WERI-Rb-1 (cell line): ENCODE results near the gene SYNJ1.
"Not testable (repeated sequence)": the region's sequence is repeated elsewhere in the genome, so short reads cannot be mapped to it uniquely, and the experiment has no call there.

Source experiments
- DNase-seq: peaks from one replicate; pipeline ENCODE4 v3.0.0-alpha.2; 2020
- H3K27ac ChIP-seq: fragments of 250-450 bp; sonication (Bioruptor Pico); 2 replicates; pipeline ENCODE4 v1.5.1; 2020; ENCODE audit warnings: mild to moderate bottlenecking, moderate library complexity
- H3K27me3 ChIP-seq: fragments of 250-450 bp; sonication (Bioruptor Pico); 2 replicates; pipeline ENCODE4 v1.5.1; 2021; ENCODE audit warnings: mild to moderate bottlenecking, low read depth, moderate library complexity; ENCODE audit not compliant: insufficient read depth, severe bottlenecking
- H3K36me3 ChIP-seq: fragments of 250-450 bp; sonication (Bioruptor Pico); 2 replicates; pipeline ENCODE4 v1.5.1; 2020; ENCODE audit warnings: mild to moderate bottlenecking, moderate library complexity
- H3K4me3 ChIP-seq: 2 replicates; pipeline ENCODE4 v1.5.1; 2011; ENCODE audit warnings: low read depth, mild to moderate bottlenecking, control low read depth, low read length
- H3K9me3 ChIP-seq: fragments of 250-450 bp; sonication (Bioruptor Pico); 2 replicates; pipeline ENCODE4 v1.5.1; 2021; ENCODE audit warnings: mild to moderate bottlenecking, moderate library complexity; ENCODE audit not compliant: severe bottlenecking
- TF ChIP-seq, protein P1 (sequence below): IDR thresholded peaks from 2 replicates; pipeline ENCODE4 v1.5.1; 2011; ENCODE audit warnings: low read depth, mild to moderate bottlenecking, control low read depth, inconsistent platforms, low read length

The SYNJ1 gene

DNA sequence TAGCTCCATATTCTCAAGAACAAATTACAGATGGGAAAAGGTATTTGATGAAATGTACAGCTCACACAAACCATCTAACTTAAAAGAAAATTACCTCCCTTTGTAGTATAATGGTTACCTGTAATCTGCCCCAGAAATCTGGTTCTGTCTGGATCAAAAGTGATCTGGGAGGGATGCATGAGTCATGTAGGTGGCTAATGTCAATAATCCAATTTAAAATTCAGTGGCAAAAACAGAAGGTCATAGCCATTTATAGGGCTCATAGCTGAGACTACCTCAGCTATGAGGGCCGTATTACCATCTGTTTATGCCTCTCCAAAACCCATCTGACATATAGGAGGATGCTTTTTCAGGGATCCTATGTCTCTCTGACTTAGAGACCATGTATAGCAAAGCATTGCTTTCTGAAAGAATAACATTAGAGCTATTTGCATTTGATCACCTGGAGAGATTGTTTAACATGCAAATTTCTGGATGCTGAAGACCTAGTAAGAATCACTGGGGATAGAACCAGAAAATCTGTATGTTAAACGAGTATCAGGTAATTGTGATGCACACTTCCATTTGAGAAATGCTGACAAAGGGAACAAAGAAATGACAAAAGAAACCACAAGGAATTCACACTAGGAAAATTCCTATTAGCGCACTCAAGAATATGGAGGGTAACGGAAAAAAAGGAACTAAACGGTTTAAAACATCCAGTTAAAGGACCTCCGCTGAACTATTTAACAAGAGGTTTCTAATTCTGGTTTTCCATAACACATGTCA, 26.2 kb upstream of the SYNJ1 start:
- H3K27me3 ChIP-seq = no peaks in the 10 kb centered on the region
- peaks cover 97% of the 10 kb centered on the region for H3K36me3 ChIP-seq
- H3K27ac ChIP-seq = peak overlapping the region; percentile 30
- no peaks in the 10 kb centered on the region for H3K9me3 ChIP-seq
- DNase-seq = no peak
- TF ChIP-seq, protein P1, sequence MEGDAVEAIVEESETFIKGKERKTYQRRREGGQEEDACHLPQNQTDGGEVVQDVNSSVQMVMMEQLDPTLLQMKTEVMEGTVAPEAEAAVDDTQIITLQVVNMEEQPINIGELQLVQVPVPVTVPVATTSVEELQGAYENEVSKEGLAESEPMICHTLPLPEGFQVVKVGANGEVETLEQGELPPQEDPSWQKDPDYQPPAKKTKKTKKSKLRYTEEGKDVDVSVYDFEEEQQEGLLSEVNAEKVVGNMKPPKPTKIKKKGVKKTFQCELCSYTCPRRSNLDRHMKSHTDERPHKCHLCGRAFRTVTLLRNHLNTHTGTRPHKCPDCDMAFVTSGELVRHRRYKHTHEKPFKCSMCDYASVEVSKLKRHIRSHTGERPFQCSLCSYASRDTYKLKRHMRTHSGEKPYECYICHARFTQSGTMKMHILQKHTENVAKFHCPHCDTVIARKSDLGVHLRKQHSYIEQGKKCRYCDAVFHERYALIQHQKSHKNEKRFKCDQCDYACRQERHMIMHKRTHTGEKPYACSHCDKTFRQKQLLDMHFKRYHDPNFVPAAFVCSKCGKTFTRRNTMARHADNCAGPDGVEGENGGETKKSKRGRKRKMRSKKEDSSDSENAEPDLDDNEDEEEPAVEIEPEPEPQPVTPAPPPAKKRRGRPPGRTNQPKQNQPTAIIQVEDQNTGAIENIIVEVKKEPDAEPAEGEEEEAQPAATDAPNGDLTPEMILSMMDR = no peak
- H3K4me3 ChIP-seq = no peak overlapping the region

DNA sequence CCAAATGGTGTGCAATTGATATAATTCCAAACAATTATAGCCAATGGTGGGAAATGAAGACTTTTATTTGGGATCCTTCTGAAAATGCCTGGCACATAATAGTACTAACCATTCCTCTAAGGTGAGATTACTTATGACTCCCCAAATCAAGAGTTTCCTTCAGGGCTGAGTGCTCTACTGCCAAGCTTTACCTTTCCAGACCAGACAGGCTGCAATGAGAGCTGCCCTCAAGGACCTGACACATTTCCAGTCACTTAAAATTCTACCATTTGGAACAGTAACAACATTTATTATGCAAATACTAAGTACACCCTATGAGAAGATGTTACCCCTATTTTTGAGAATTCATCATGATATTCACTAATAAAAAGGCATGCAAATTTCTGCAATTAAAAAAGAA, 22.6 kb upstream of the SYNJ1 start:
- DNase-seq = no peak
- TF ChIP-seq, protein P1 = no peak
- Histone ChIP-seq H3K9me3 (no peaks in the 10 kb centered on the region), H3K4me3 (no peak overlapping the region), H3K27ac (no peak overlapping the region), H3K36me3 (peaks cover 99% of the 10 kb centered on the region), H3K27me3 (no peaks in the 10 kb centered on the region)

DNA sequence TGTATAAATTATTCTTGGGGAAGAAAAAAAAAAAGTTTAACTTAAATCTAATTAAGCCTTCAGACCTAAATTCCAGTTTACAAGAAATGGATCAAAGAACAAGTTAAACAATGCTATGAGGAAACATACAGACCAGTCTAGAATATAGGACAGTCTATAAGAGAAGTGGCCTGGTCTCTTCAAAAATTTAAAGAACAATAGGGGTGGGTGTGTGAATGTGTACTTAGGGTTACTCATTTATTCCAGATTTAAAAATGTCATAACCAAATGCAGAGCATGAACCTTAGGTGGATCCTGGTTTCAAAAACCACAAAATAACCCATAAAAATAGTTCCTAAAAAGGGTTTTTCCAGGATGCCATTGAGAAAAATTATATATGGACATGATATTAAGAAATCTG, 21.8 kb upstream of the SYNJ1 start:
- Histone ChIP-seq H3K4me3 (no peak overlapping the region), H3K27me3 (no peaks in the 10 kb centered on the region), H3K9me3 (no peaks in the 10 kb centered on the region), H3K27ac (no peak overlapping the region; the same call in 1 of the 2 replicates), H3K36me3 (peaks cover 99% of the 10 kb centered on the region)
- no peak for DNase-seq
- TF ChIP-seq, protein P1 = no peak

DNA sequence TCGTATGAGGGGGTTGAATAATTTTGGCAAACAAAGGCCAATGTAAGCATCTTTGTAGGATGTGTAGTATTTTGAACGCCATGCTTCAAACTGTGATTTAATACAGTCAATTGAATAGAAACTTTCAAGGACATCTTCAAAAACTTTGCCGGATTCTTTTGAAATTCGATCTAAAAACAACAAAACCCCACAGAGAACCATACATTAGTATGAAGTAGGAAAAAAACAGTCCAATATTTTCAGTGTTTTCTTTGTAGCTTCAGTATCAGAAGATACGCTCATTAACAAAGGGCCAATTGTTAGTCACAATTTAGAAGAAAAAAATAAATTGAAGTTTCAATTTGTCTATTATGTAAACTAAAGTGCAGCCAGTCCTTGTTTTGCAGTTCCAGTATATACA, 20.7 kb upstream of the SYNJ1 start:
- Histone ChIP-seq H3K4me3 (no peak overlapping the region), H3K27ac (peak overlapping the region; percentile 28), H3K27me3 (no peaks in the 10 kb centered on the region), H3K36me3 (peaks cover 99% of the 10 kb centered on the region), H3K9me3 (no peaks in the 10 kb centered on the region)
- DNase-seq = no peak
- TF ChIP-seq, protein P1 = no peak

DNA sequence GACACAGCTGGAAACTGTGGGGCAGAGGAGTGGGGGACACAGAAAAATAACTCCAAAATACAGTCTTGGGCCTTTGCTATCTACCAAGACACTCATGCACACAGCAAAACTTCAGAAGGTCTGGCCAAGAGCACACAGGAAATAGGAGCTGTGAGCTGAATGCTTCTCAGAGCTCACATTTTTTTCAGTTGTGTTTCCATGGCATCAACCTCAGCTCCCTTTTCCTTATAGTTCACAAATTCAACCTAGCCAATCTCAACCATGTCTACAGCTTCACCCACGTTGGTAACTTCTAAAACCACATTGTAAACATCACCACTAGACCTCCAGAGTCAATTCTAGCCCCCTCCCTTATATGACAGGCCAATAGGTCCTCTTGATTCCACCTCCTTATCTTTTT, 19.6 kb upstream of the SYNJ1 start:
- TF ChIP-seq, protein P1 = no peak
- DNase-seq = no peak
- peaks cover 99% of the 10 kb centered on the region for H3K36me3 ChIP-seq
- no peaks in the 10 kb centered on the region for H3K27me3 ChIP-seq
- no peaks in the 10 kb centered on the region for H3K9me3 ChIP-seq
- H3K4me3 ChIP-seq = no peak overlapping the region
- H3K27ac ChIP-seq = no peak overlapping the region

DNA sequence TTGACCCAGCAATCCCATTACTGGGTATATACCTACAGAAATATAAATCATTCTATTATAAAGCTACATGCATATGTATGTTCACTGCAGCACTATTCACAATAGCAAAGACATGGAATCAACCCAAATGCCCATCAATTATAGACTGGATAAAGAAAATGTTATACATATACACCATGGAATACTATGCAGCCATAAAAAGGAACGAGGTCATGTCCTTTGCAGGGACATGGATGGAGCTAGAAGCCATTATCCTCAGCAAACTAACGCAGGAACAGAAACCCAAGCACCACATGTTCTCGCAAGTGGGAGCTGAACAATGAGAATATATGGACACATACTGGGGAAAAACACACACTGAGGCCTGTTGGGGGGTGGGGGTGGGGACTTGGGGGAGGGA, 18.9 kb upstream of the SYNJ1 start:
- peaks cover 99% of the 10 kb centered on the region for H3K36me3 ChIP-seq
- H3K27ac ChIP-seq, H3K4me3 ChIP-seq, H3K9me3 ChIP-seq, H3K27me3 ChIP-seq, DNase-seq: not testable (repeated sequence)
